Body of pancreas (tissue), 4 donors: ENCODE data around the gene PGS1.

ENCODE experiments used
- POLR2A ChIP-seq, 3 donors: fragments of 450-650 bp; IDR thresholded peaks; one replicate each; pipeline ENCODE4 v1.6.1; 2016; ENCODE audit warnings: antibody characterized with exemption in 3 of 3, mild to moderate bottlenecking in 2 of 3
- TF ChIP-seq, protein P1 (sequence below), 7 experiments: fragments of 450-650 bp in 4 of 7; fragments of 200-600 bp in 3 of 7; sonication (generic) in 3 of 7; IDR thresholded peaks; one replicate each; pipeline ENCODE4 v1.5.1; 2016 to 2019; ENCODE audit warnings: antibody characterized with exemption in 7 of 7

DNA sequence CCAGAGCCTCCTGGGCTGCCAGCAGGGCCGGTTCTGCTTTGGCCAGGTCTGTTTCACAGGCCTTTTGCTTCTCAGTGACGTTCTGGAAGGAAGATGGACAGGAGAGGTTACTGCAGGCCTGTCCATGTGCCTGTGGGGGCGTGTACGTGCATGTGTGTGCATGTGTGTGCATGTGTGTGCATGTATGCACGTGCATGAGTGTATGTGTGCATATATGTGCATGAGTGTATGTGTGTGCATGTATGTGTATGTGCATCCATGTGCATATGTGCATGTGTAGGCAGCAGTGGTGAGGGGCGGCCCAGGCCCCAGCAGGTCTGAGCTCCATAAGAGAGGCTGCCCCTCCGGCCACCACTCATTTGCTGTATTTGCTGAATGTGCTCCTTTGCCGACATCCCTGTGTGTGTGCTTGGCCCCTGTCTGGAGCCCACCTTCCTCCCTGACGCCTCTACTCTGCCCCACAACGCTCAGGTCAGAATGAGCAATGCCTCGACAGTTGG is 81.8 kb downstream of the PGS1 start:
- TF ChIP-seq, protein P1, sequence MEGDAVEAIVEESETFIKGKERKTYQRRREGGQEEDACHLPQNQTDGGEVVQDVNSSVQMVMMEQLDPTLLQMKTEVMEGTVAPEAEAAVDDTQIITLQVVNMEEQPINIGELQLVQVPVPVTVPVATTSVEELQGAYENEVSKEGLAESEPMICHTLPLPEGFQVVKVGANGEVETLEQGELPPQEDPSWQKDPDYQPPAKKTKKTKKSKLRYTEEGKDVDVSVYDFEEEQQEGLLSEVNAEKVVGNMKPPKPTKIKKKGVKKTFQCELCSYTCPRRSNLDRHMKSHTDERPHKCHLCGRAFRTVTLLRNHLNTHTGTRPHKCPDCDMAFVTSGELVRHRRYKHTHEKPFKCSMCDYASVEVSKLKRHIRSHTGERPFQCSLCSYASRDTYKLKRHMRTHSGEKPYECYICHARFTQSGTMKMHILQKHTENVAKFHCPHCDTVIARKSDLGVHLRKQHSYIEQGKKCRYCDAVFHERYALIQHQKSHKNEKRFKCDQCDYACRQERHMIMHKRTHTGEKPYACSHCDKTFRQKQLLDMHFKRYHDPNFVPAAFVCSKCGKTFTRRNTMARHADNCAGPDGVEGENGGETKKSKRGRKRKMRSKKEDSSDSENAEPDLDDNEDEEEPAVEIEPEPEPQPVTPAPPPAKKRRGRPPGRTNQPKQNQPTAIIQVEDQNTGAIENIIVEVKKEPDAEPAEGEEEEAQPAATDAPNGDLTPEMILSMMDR (IDR thresholded peaks at IDR 0.05), result no peak
- TF ChIP-seq POLR2A (IDR thresholded peaks at IDR 0.05), result no peak
